ENCODE results near the gene FBXO40.

FBXO40 gene

GRCh38 chr3:121651684-121652083, 58.5 kb downstream of the FBXO40 start:
- 0 out of 2 replicates have a peak, but pooled peaks cover 2% of the 10 kb centered on the region for H3K79me2 ChIP-seq (ENCODE audit: insufficient read depth, low read length)
- no peak overlapping the region for H3K4me3 ChIP-seq (ENCODE audit: low read depth, low read length, poor library complexity, severe bottlenecking)
- peaks cover 8% of the 10 kb centered on the region for H3K4me1 ChIP-seq (ENCODE audit: insufficient read depth, low read length, severe bottlenecking)
- no peaks in the 10 kb centered on the region for H3K27me3 ChIP-seq (ENCODE audit: insufficient read depth, low read length)
- H3K9me3 ChIP-seq (ENCODE audit: low read length): no peaks in the 10 kb centered on the region
- no peak overlapping the region for H3K9ac ChIP-seq (ENCODE audit: low read length)
- no peaks in the 10 kb centered on the region for H3F3A ChIP-seq (ENCODE audit: insufficient read depth, low read length)
- no peak overlapping the region for H2AFZ ChIP-seq (ENCODE audit: low read length)
- no peak overlapping the region for H3K4me2 ChIP-seq (ENCODE audit: low read length)
- TF ChIP-seq EZH2 (IDR thresholded peaks at IDR 0.05; ENCODE audit: borderline replicate concordance, low read length) (no peak), CTCF (IDR thresholded peaks at IDR 0.05; ENCODE audit: low read length) (no peak)
- no peaks in the 10 kb centered on the region for H3K9me2 ChIP-seq (ENCODE audit: low read depth, low read length)
- no peaks in the 10 kb centered on the region for H4K20me1 ChIP-seq (ENCODE audit: insufficient read depth, low read length)
- no peak overlapping the region for H3K27ac ChIP-seq (ENCODE audit: low read depth, low read length, poor library complexity, severe bottlenecking)
- H3K36me3 ChIP-seq (ENCODE audit: insufficient read depth, low read length): peaks cover 79% of the 10 kb centered on the region

GRCh38 chr3:121654493-121655385, 61.6 kb downstream of the FBXO40 start:
- H3K4me1 ChIP-seq (ENCODE audit: insufficient read depth, low read length, severe bottlenecking): peaks cover 22% of the 10 kb centered on the region
- no peaks in the 10 kb centered on the region for H4K20me1 ChIP-seq (ENCODE audit: insufficient read depth, low read length)
- TF ChIP-seq EZH2 (IDR thresholded peaks at IDR 0.05; ENCODE audit: borderline replicate concordance, low read length) (no peak), CTCF (IDR thresholded peaks at IDR 0.05; ENCODE audit: low read length) (no peak)
- H3K27me3 ChIP-seq (ENCODE audit: insufficient read depth, low read length): no peaks in the 10 kb centered on the region
- H3K4me2 ChIP-seq (ENCODE audit: low read length): no peak overlapping the region
- no peak overlapping the region for H3K9ac ChIP-seq (ENCODE audit: low read length)
- peaks cover 92% of the 10 kb centered on the region for H3K36me3 ChIP-seq (ENCODE audit: insufficient read depth, low read length)
- no peaks in the 10 kb centered on the region for H3F3A ChIP-seq (ENCODE audit: insufficient read depth, low read length)
- H3K27ac ChIP-seq (ENCODE audit: low read depth, low read length, poor library complexity, severe bottlenecking): no peak overlapping the region
- H3K79me2 ChIP-seq (ENCODE audit: insufficient read depth, low read length): peaks cover 15% of the 10 kb centered on the region
- no peak overlapping the region for H2AFZ ChIP-seq (ENCODE audit: low read length)
- H3K4me3 ChIP-seq (ENCODE audit: low read depth, low read length, poor library complexity, severe bottlenecking): no peak overlapping the region
- H3K9me3 ChIP-seq (ENCODE audit: low read length): no peaks in the 10 kb centered on the region
- no peaks in the 10 kb centered on the region for H3K9me2 ChIP-seq (ENCODE audit: low read depth, low read length)

DNA sequence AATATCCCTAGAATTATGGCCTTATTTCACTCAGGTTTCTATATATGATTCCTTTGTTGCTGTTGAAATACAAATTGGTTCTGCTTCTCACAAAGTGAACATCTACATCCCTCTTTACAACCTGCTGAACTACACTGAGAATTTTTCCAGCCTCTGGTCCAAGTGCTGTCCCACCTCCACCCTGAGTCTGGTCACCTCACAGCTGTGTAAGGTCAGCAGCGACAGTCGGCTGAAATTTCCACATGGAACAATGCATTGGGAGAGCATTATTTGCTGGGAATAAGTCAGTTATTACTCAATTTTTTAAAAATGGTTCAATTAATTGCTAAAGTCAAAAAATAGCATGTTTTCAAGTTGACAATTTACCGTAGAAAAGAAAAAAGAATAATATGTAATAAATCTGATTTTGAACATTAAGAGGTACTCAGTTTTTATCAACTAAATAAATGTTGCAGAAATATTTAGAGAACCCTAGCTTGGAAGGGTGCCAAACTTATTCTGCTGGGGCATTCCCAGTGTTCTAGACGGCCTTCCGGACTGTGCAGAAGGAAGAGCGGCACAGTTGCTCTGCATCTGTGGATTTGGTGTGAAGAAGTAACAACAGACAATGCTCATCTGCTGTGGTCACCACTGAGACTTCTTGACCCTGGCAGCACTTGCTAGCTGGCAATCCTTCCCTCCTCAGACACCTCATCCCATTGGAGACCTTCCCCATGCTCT, 65.7 kb downstream of the FBXO40 start:
- Histone ChIP-seq H2AFZ (ENCODE audit: low read length) (no peak overlapping the region), H3K9me3 (ENCODE audit: low read length) (no peaks in the 10 kb centered on the region), H3K79me2 (ENCODE audit: insufficient read depth, low read length) (peaks cover 20% of the 10 kb centered on the region), H3K36me3 (ENCODE audit: insufficient read depth, low read length) (peaks cover 51% of the 10 kb centered on the region), H4K20me1 (ENCODE audit: insufficient read depth, low read length) (no peaks in the 10 kb centered on the region), H3K9ac (ENCODE audit: low read length) (peak overlapping the region; percentile 70; the same call in 1 of the 2 replicates), H3K27me3 (ENCODE audit: insufficient read depth, low read length) (no peaks in the 10 kb centered on the region), H3K9me2 (ENCODE audit: low read depth, low read length) (no peaks in the 10 kb centered on the region), H3F3A (ENCODE audit: insufficient read depth, low read length) (no peaks in the 10 kb centered on the region), H3K27ac (ENCODE audit: low read depth, low read length, poor library complexity, severe bottlenecking) (no peak overlapping the region), H3K4me1 (ENCODE audit: insufficient read depth, low read length, severe bottlenecking) (peaks cover 37% of the 10 kb centered on the region), H3K4me3 (ENCODE audit: low read depth, low read length, poor library complexity, severe bottlenecking) (peak overlapping the region; percentile 67), H3K4me2 (ENCODE audit: low read length) (peak overlapping the region; percentile 96)
- TF ChIP-seq EZH2 (IDR thresholded peaks at IDR 0.05; ENCODE audit: borderline replicate concordance, low read length): no peak
- TF ChIP-seq CTCF (IDR thresholded peaks at IDR 0.05; ENCODE audit: low read length): no peak

Measured in OCI-LY1 (cell line).